Measurements from ENCODE around the gene CYYR1.

The CYYR1 gene

GRCh38 chr21:26433386-26433785 lies 139.7 kb downstream of the CYYR1 start:
- DNase-seq (ENCODE audit: low spot score): no peak

GRCh38 chr21:26432410-26432809 lies 140.7 kb downstream of the CYYR1 start:
- DNase-seq (ENCODE audit: low spot score): no peak

GRCh38 chr21:26425576-26425975 lies 147.5 kb downstream of the CYYR1 start:
- no peak for DNase-seq (ENCODE audit: low spot score)

GRCh38 chr21:26423511-26423910 lies 149.6 kb downstream of the CYYR1 start:
- no peak for DNase-seq (ENCODE audit: low spot score)

- DNase-seq (ENCODE audit: low spot score): no peak
These were observed 150.4 kb downstream of the CYYR1 start for GRCh38 chr21:26422706-26423105.

GRCh38 chr21:26422138-26422537 lies 150.9 kb downstream of the CYYR1 start:
- no peak for DNase-seq (ENCODE audit: low spot score)

GRCh38 chr21:26421724-26422123 lies 151.4 kb downstream of the CYYR1 start:
- no peak for DNase-seq (ENCODE audit: low spot score)
